ENCODE data around the gene GNG2. TPM values are rescaled to one million over a fixed set of nuclear protein-coding genes. Genes with fewer than 3 reads are reported as not detected.

The GNG2 gene
- total and polyA plus RNA-seq, 2 of the 8 experiments (the other 6 are each of a cell fraction or from before 2014, with no cell fraction given): 8.2 to 17.9 TPM

DNA sequence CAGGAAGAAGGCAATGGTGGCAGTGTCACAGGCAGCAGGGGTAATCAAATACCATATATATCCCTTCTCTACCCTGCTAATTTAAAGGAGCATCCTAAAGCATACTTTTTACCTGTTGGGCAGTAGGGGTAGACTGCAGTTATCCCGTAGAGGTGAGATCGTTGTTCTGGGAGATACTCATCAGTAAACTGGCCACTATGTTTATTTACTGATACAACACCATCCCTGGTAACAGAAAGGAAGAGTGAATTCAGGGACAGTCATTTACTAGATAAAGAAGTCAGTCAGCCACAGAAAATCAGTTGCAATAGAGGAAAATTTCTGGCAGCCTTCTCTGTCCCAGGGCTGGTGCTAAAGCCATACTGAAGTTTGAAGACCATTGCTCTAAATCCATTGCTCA is 145.2 kb downstream of the GNG2 start:
- H2BK15ac ChIP-seq (ENCODE audit: low read length): no peak overlapping the region
- H4K8ac ChIP-seq (ENCODE audit: extremely low read depth, insufficient read depth, low read length): no peak overlapping the region
- no peak overlapping the region for H2AFZ ChIP-seq (ENCODE audit: low read length)
- peaks cover 0 to 3% (median 1%) of the 10 kb centered on the region in 4 experiments; a peak in 3 of 7 replicates for H3K4me1 ChIP-seq (replicated peaks in 1 of 4; ENCODE audit: control insufficient read depth in 3 of 4, insufficient read depth in 4 of 4, low read length in 3 of 4)
- H4K5ac ChIP-seq (ENCODE audit: insufficient read length, low read depth, low read length): no peak overlapping the region
- H2BK20ac ChIP-seq (ENCODE audit: low read length): no peak overlapping the region
- H3K36me3 ChIP-seq (ENCODE audit: control insufficient read depth in 2 of 4, insufficient read depth in 4 of 4, low read length in 3 of 4): peaks cover 26 to 97% (median 65%) of the 10 kb centered on the region in 4 experiments
- no peak overlapping the region for H2AK5ac ChIP-seq (ENCODE audit: low read depth, low read length)
- H3K27me3 ChIP-seq (replicated peaks in 1 of 4; ENCODE audit: control insufficient read depth in 3 of 4, extremely low read depth in 1 of 4, insufficient read depth in 3 of 4, low read length in 3 of 4): no peaks in the 10 kb centered on the region
- no peak overlapping the region for H2BK12ac ChIP-seq (ENCODE audit: low read depth, low read length)
- no peaks in the 10 kb centered on the region for H3K79me2 ChIP-seq (ENCODE audit: control insufficient read depth in 1 of 2, insufficient read depth in 2 of 2, low read length in 2 of 2)
- DNase-seq (ENCODE audit: low read depth in 1 of 2, low spot score in 2 of 2) (no peak), FAIRE-seq (no peak)
- peaks cover 3 to 13% of the 10 kb centered on the region in 2 experiments for H4K20me1 ChIP-seq (replicated peaks in 1 of 2; ENCODE audit: control insufficient read depth in 1 of 2, insufficient read depth in 2 of 2, low read length in 2 of 2)
- H3K4ac ChIP-seq (replicated peaks; ENCODE audit: insufficient read length, low read depth, low read length): no peak overlapping the region
- H3K4me2 ChIP-seq (ENCODE audit: insufficient read depth in 1 of 2, low read depth in 2 of 2, low read length in 2 of 2): no peak overlapping the region
- H3K23me2 ChIP-seq (ENCODE audit: low read depth, low read length): no peaks in the 10 kb centered on the region
- CTCF ChIA-PET (ENCODE audit: partially characterized antibody): interaction anchor here (0.8 to 4.3 kb wide), 7 partner anchors 10 to 66 kb away, joined by 3 to 27 read pairs (median 3); no protein-coding TSS in a partner anchor
- no peaks in the 10 kb centered on the region for H3K9me3 ChIP-seq (ENCODE audit: insufficient read depth in 2 of 2, low read depth in 1 of 2, low read length in 1 of 2)
- H2BK120ac ChIP-seq (replicated peaks; ENCODE audit: low read depth, low read length): no peak overlapping the region
- H3K27ac ChIP-seq (ENCODE audit: low read depth, low read length): no peak overlapping the region
- POLR2A ChIA-PET (ENCODE audit: partially characterized antibody): no interaction called here
- no peak overlapping the region for H3K23ac ChIP-seq (ENCODE audit: insufficient read length)
- H3K4me3 ChIP-seq (ENCODE audit: extremely low read depth in 1 of 4, insufficient read depth in 2 of 4, low read depth in 3 of 4, low read length in 4 of 4): no peak overlapping the region
- no peak overlapping the region for H3K9ac ChIP-seq (replicated peaks in 1 of 4; ENCODE audit: extremely low read depth in 1 of 4, low read depth in 3 of 4, low read length in 3 of 4)
- 92% methylated on average over 2 of the region's 2 CpGs; no CpG with 5 or more reads in 1 of the 2 experiments for WGBS, 2 experiments (ENCODE audit: extremely low coverage in 1 of 2, insufficient coverage in 1 of 2, insufficient read length in 1 of 2, insufficient replicate concordance in 2 of 2, low coverage in 1 of 2, low lambda C conversion rate in 2 of 2, missing lambda C conversion rate in 1 of 2)
- no peak overlapping the region for H3K56ac ChIP-seq (replicated peaks; ENCODE audit: insufficient read length, low read depth, low read length)
- H3K79me1 ChIP-seq (ENCODE audit: low read depth, low read length): peaks cover 2% of the 10 kb centered on the region
- no peak overlapping the region for H3K14ac ChIP-seq (ENCODE audit: insufficient read length)
- H2BK5ac ChIP-seq (ENCODE audit: low read depth, low read length): no peak overlapping the region
- H4K91ac ChIP-seq (replicated peaks; ENCODE audit: insufficient read length, low read length): no peak overlapping the region
- no peak overlapping the region for H3K18ac ChIP-seq (ENCODE audit: extremely low read depth, low read length)
- TF ChIP-seq, protein P1, sequence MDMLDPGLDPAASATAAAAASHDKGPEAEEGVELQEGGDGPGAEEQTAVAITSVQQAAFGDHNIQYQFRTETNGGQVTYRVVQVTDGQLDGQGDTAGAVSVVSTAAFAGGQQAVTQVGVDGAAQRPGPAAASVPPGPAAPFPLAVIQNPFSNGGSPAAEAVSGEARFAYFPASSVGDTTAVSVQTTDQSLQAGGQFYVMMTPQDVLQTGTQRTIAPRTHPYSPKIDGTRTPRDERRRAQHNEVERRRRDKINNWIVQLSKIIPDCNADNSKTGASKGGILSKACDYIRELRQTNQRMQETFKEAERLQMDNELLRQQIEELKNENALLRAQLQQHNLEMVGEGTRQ (IDR thresholded peaks at IDR 0.05; ENCODE audit: low read length): no peak
- TF ChIP-seq POLR2AphosphoS5 (IDR thresholded peaks at IDR 0.05; ENCODE audit: low read depth, low read length) (no peak), EGR1 (IDR thresholded peaks at IDR 0.05; ENCODE audit: borderline replicate concordance, low read depth, low read length) (no peak), CEBPB (IDR thresholded peaks at IDR 0.05; ENCODE audit: low read depth, low read length) (no peak), POU5F1 (IDR thresholded peaks at IDR 0.05; ENCODE audit: low read depth, low read length) (no peak), SUZ12 (IDR thresholded peaks at IDR 0.05; ENCODE audit: low read length) (no peak), TAF7 (optimal IDR thresholded peaks at IDR 0.05; ENCODE audit: borderline replicate concordance, low read depth, low read length) (no peak), TAF1 (IDR thresholded peaks at IDR 0.05; ENCODE audit: low read depth, low read length) (no peak), SP4 (IDR thresholded peaks at IDR 0.05; ENCODE audit: low read length) (no peak), JUND (IDR thresholded peaks at IDR 0.05; ENCODE audit: low read length) (no peak), NRF1 (IDR thresholded peaks at IDR 0.05; ENCODE audit: low read depth, low read length) (no peak), BRCA1 (IDR thresholded peaks at IDR 0.05; ENCODE audit: low read depth, low read length) (no peak), RBBP5 (IDR thresholded peaks at IDR 0.05; ENCODE audit: borderline replicate concordance, low read depth, low read length) (no peak), CBX8 (IDR thresholded peaks at IDR 0.05; ENCODE audit: borderline replicate concordance, low read depth, low read length) (no peak), SP2 (IDR thresholded peaks at IDR 0.05; ENCODE audit: low read length) (no peak)
